A549 (cell line): ENCODE results near the gene TMBIM1. TPM values are rescaled to one million over a fixed set of nuclear protein-coding genes. Genes with fewer than 3 reads are reported as not detected.
"Not testable (repeated sequence)": the region's sequence is repeated elsewhere in the genome, so short reads cannot be mapped to it uniquely, and the experiment has no call there.

Experiments used
- ATAC-seq, 2 experiments: fragments of 200-7000 bp in 1 of 2; fragments of >200 bp in 1 of 2; cut with Nextera tagmentation in 1 of 2; cut with Tn5 transposase in 1 of 2; 3 replicates each; pipeline versions ENCODE4 v1.8.0 to v1.9.1; 2018 to 2020; ENCODE audit warnings: mild to moderate bottlenecking in 1 of 2, moderate library complexity in 1 of 2
- CTCF ChIA-PET: fragments of 300-600 bp; sonication (Branson Sonifier 250); formaldehyde crosslinking; extraction: SDS; loops from one replicate; lab custom pipeline; 2021; ENCODE audit warnings: antibody characterized with exemption, inconsistent platforms; lab: Yijun Ruan, JAX
- POLR2A ChIA-PET: fragments of 350-600 bp; formaldehyde crosslinking; extraction: SDS; loops from one replicate; lab custom pipeline; 2021; ENCODE audit warnings: antibody characterized with exemption, inconsistent platforms; lab: Yijun Ruan, JAX
- DNase-seq, 2 experiments: peaks; one replicate each; pipeline versions ENCODE4 v3.0.0 to v3.0.0-alpha.2; 2011 to 2016; ENCODE audit warnings: low read depth in 1 of 2, low spot score in 1 of 2
- FAIRE-seq: peaks from 2 replicates; lab custom pipeline; 2011; peaks lifted over from hg19 to GRCh38; lab: Jason Lieb, UNC
- H3K27ac ChIP-seq, 2 experiments: fragments of >200 bp; sonication (Bioruptor Twin); formaldehyde crosslinking; 3 replicates each; pipeline ENCODE4 v1.5.1; 2016 to 2017
- H3K4me1 ChIP-seq: fragments of >200 bp; sonication (Bioruptor Twin); formaldehyde crosslinking; 3 replicates; pipeline ENCODE4 v1.6.1; 2016
- H3K4me2 ChIP-seq: fragments of >200 bp; sonication (Bioruptor Twin); formaldehyde crosslinking; 3 replicates; pipeline ENCODE4 v1.6.1; 2016
- H3K4me3 ChIP-seq: fragments of >200 bp; sonication (Bioruptor Twin); formaldehyde crosslinking; 3 replicates; pipeline ENCODE4 v1.5.1; 2016
- H3K9me3 ChIP-seq: fragments of >200 bp; sonication (Bioruptor Twin); formaldehyde crosslinking; 3 replicates; pipeline ENCODE4 v1.6.1; 2016
- BCL3 ChIP-seq: fragments of >200 bp; sonication (Bioruptor Twin); formaldehyde crosslinking; IDR thresholded peaks from 3 replicates; pipeline ENCODE4 v1.6.1; 2016
- CEBPB ChIP-seq, 2 experiments: fragments of >200 bp in 1 of 2; sonication (Bioruptor Twin) in 1 of 2; formaldehyde crosslinking in 1 of 2; IDR thresholded peaks; 2 replicates each; pipeline ENCODE4 v1.6.1; 2012 to 2016
- CHD2 ChIP-seq: fragments of 150-350 bp; IDR thresholded peaks from 2 replicates; pipeline ENCODE4 v1.6.1; 2014; ENCODE audit warnings: low read length; ENCODE audit not compliant: partially characterized antibody
- CHD4 ChIP-seq: fragments of 200-600 bp; sonication (generic); IDR thresholded peaks from 2 replicates; pipeline ENCODE4 v1.6.1; 2016; ENCODE audit warnings: antibody characterized with exemption, mild to moderate bottlenecking, borderline replicate concordance
- CTCF ChIP-seq: fragments of >200 bp; sonication (Bioruptor Twin); formaldehyde crosslinking; IDR thresholded peaks from 3 replicates; pipeline ENCODE4 v1.5.1; 2016
- FOSL2 ChIP-seq, 2 experiments: fragments of 450-650 bp in 1 of 2; fragments of >200 bp in 1 of 2; sonication (Bioruptor Twin) in 1 of 2; formaldehyde crosslinking; IDR thresholded peaks; 2 replicates each; pipeline versions ENCODE4 v1.5.0 to v1.6.1; 2016 to 2020; ENCODE audit warnings: mild to moderate bottlenecking in 1 of 2, moderate library complexity in 1 of 2
- HMGXB4 ChIP-seq: fragments of 250-450 bp; sonication (Bioruptor Pico); IDR thresholded peaks from 2 replicates; pipeline ENCODE4 v1.5.0; 2021; ENCODE audit warnings: mild to moderate bottlenecking, moderate library complexity, borderline replicate concordance
- HOXA7 ChIP-seq: fragments of 250-450 bp; sonication (Bioruptor Pico); IDR thresholded peaks from 2 replicates; pipeline ENCODE4 v1.5.0; 2020; ENCODE audit warnings: mild to moderate bottlenecking, moderate library complexity
- KDM1A ChIP-seq: fragments of 200-600 bp; sonication (generic); IDR thresholded peaks from 2 replicates; pipeline ENCODE4 v1.6.1; 2016; ENCODE audit warnings: low read depth, mild to moderate bottlenecking
- MYC ChIP-seq: IDR thresholded peaks from 2 replicates; pipeline ENCODE4 v1.6.1; 2012; ENCODE audit warnings: mild to moderate bottlenecking, inconsistent platforms, low read length, improper control_type of control experiment, borderline replicate concordance
- NFE2L2 ChIP-seq: fragments of 150-350 bp; conservative IDR thresholded peaks from 2 replicates; pipeline ENCODE4 v1.6.1; 2014; ENCODE audit warnings: low read length
- NR3C1 ChIP-seq: fragments of >200 bp; sonication (Bioruptor Twin); formaldehyde crosslinking; IDR thresholded peaks from 3 replicates; pipeline ENCODE4 v1.6.1; 2017
- PHF8 ChIP-seq: fragments of 200-600 bp; sonication (generic); IDR thresholded peaks from 2 replicates; pipeline ENCODE4 v1.6.1; 2016; ENCODE audit warnings: low read depth, mild to moderate bottlenecking, antibody characterized with exemption, moderate library complexity, borderline replicate concordance
- POLR2AphosphoS2 ChIP-seq: conservative IDR thresholded peaks from 2 replicates; pipeline ENCODE4 v1.6.1; 2012; ENCODE audit warnings: low read length, improper control_type of control experiment, inconsistent platforms
- REST ChIP-seq: fragments of 200-600 bp; sonication (generic); IDR thresholded peaks from 2 replicates; pipeline ENCODE4 v1.6.1; 2016; ENCODE audit warnings: antibody characterized with exemption, mild to moderate bottlenecking, moderate library complexity
- SMC3 ChIP-seq: fragments of >200 bp; sonication (Bioruptor Twin); formaldehyde crosslinking; IDR thresholded peaks from 3 replicates; pipeline ENCODE4 v1.6.1; 2018; ENCODE audit warnings: inconsistent platforms
- TFCP2L1 ChIP-seq: fragments of 250-450 bp; sonication (Bioruptor Pico); IDR thresholded peaks from 2 replicates; pipeline ENCODE4 v1.5.0; 2021; ENCODE audit warnings: mild to moderate bottlenecking
- ZC3H11A ChIP-seq: fragments of 450-650 bp; IDR thresholded peaks from 2 replicates; pipeline ENCODE4 v1.6.1; 2014; ENCODE audit warnings: antibody characterized with exemption, mild to moderate bottlenecking
- ZSCAN20 ChIP-seq: fragments of 250-450 bp; sonication (Bioruptor Pico); IDR thresholded peaks from 2 replicates; pipeline ENCODE4 v1.8.0; 2022; ENCODE audit warnings: mild to moderate bottlenecking, moderate library complexity
- WGBS: methylation state at CpG from one replicate; pipeline ENCODE4 v1.1.6; 2017; ENCODE audit errors: missing lambda C conversion rate; 5-methylcytosine and 5-hydroxymethylcytosine counted together
- polyA plus RNA-seq, 4 experiments: library from polyadenylated mRNA; depleted of rRNA in 3 of 4; stranded (reverse); fragments of >200 nt; fragmentation: RNase III in 1 of 4; extraction: RNeasy Plus Mini Kit Qiagen cat#74134 plus additional on column Dnase treatment in 1 of 4; gene quantifications; 2 replicates in 3 of 4; 3 replicates in 1 of 4; pipeline ENCODE4 v1.2.3, GENCODE V29; 2011 to 2017

TMBIM1 gene
- polyA plus RNA-seq, 2 of the 4 experiments (the other 2 are of a cell fraction): 61.4 to 70.4 TPM

GRCh38 chr2:218312267-218312756, 20.0 kb upstream of the TMBIM1 start (continued):
- TF ChIP-seq ZSCAN20 (CRISPR knock-in tag) (no peak), SMC3 (no peak), HMGXB4 (CRISPR knock-in tag) (no peak), POLR2AphosphoS2 (no peak), ZC3H11A (no peak), CHD4 (no peak), REST (no peak)
- TF ChIP-seq, all 56 proteins: peak for 0

GRCh38 chr2:218311541-218312266, 19.4 kb upstream of the TMBIM1 start:
- 74% methylated on average over 11 of the region's 11 CpGs for WGBS
- ATAC-seq: peak in 1 of 2 experiments; percentile 28; a peak in 2 of 6 replicates
- FAIRE-seq, H3K9me3 ChIP-seq, H3K27ac ChIP-seq, DNase-seq, POLR2A ChIA-PET, H3K4me3 ChIP-seq: not testable (repeated sequence)
- CTCF ChIA-PET: interaction anchor here (1.0 to 1.6 kb wide), 2 partner anchors 8 to 43 kb away, joined by 3 read pairs; no protein-coding TSS in a partner anchor
- Histone ChIP-seq H3K4me2 (peak overlapping the region; percentile 1; the same call in 1 of the 3 replicates), H3K4me1 (peaks cover 29% of the 10 kb centered on the region)

GRCh38 chr2:218310853-218311540, 18.7 kb upstream of the TMBIM1 start:
- H3K4me3 ChIP-seq: no peak overlapping the region
- H3K9me3 ChIP-seq: no peaks in the 10 kb centered on the region
- FAIRE-seq (no peak), ATAC-seq (peak in 1 of 2 experiments; percentile 26; a peak in 3 of 6 replicates), DNase-seq (no peak)
- ChIA-PET POLR2A (no interaction called here), CTCF (interaction anchor here (1.2 to 1.6 kb wide), 2 partner anchors 9 kb away, joined by 3 to 5 read pairs; no protein-coding TSS in a partner anchor)
- peaks cover 23% of the 10 kb centered on the region; the same call in 2 of the 3 replicates for H3K4me1 ChIP-seq
- no peak overlapping the region for H3K4me2 ChIP-seq
- 79% methylated on average over 11 of the region's 11 CpGs for WGBS
- H3K27ac ChIP-seq: no peak overlapping the region
- TF ChIP-seq CTCF: no peak
- no peak for TF ChIP-seq CHD2
- no peak for TF ChIP-seq BCL3
- no peak for TF ChIP-seq ZC3H11A
- TF ChIP-seq CEBPB (IDR thresholded peaks at IDR 0.05): no peak
- TF ChIP-seq TFCP2L1: no peak
- no peak for TF ChIP-seq HOXA7 (CRISPR knock-in tag)
- no peak for TF ChIP-seq POLR2AphosphoS2
- TF ChIP-seq ZSCAN20 (CRISPR knock-in tag): no peak
- TF ChIP-seq NR3C1: no peak
- no peak for TF ChIP-seq PHF8
- no peak for TF ChIP-seq MYC
- no peak for TF ChIP-seq NFE2L2
- no peak for TF ChIP-seq KDM1A
- TF ChIP-seq FOSL2 (IDR thresholded peaks at IDR 0.05): no peak
- TF ChIP-seq FOSL2 (CRISPR knock-in tag; IDR thresholded peaks at IDR 0.05): no peak
